Hematopoietic multipotent progenitor cell treated with erythropoietin and hydrocortisone succinate and interleukin-3 and kit ligand, for 6 days (in vitro differentiated cells): Measurements from ENCODE around the gene NBAS.
"Not testable (repeated sequence)": the region's sequence is repeated elsewhere in the genome, so short reads cannot be mapped to it uniquely, and the experiment has no call there.

ENCODE experiments used
- DNase-seq: peaks from one replicate; pipeline ENCODE4 v3.0.0-alpha.2; 2015

Gene NBAS

DNA sequence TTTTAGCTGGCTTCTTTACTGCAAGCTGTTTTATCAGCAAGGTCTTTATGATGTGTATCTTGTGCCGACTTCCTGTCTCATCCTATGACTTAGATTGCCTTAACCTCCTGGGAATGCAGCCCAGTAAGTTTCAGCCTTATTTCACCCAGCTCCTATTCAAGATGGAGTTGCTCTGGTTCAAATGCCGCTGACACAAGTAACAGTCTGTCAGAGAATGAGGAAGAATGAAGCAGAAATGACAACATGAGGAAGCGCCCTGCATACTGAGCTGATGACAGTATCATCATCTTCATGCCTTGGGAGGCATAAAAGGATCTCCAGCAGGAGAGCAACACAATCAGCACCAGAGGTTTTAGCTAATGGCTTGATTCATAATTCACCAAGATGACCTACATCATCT, 309.4 kb downstream of the NBAS start:
- no peak for DNase-seq

DNA sequence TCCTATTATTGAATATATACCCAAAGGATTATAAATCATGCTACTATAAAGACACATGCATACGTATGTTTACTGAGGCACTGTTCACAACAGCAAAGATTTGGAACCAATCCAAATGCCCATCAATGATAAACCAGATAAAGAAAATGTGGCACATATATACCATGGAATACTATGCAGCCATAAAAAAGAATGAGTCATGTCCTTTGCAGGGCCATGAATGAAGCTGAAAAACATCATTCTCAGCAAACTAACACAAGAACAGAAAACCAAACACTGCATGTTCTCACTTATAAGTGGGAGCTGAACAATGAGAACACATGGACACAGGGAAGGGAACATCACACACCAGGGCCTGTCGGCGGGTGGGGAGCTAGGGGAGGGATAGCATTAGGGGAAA, 310.2 kb downstream of the NBAS start:
- not testable (repeated sequence) for DNase-seq

DNA sequence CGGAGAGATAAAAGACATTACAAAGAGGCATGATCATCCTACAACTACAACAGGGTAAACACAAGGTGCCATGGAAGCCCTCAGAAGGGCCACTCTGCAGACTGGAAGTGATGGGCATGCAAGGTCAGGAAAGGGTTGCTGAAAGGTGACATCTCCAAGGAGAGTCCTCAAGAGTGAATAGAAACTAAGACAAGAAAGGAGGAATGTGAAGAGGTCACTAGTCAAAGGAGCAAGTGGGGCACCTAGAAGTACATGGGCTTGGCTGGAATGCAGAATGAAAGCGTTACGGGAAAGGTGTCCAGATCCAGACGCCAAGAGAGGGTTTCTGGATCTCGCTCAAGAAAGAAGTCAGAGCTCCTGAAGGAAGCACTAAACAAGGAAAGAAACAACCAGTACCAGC, 314.3 kb downstream of the NBAS start:
- no peak for DNase-seq

DNA sequence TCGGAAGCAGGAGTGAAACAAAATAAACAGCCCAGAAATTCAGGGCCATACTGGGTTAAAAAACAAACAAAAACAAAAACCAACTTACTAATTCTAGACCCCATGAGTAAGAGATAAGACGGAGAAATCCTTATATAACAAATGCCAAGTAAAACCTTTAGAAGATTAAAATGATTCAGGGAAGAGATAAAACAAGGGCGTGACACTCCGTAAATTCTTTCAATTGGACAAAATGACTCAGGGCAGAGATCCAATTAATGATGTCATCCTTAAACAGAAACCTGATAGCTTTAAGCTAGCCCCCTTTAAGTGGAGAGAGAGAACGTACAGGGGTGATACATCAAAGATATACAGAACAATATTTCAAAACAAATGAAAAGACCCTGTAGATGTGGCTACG, 317.4 kb downstream of the NBAS start:
- DNase-seq: peak; percentile 57

DNA sequence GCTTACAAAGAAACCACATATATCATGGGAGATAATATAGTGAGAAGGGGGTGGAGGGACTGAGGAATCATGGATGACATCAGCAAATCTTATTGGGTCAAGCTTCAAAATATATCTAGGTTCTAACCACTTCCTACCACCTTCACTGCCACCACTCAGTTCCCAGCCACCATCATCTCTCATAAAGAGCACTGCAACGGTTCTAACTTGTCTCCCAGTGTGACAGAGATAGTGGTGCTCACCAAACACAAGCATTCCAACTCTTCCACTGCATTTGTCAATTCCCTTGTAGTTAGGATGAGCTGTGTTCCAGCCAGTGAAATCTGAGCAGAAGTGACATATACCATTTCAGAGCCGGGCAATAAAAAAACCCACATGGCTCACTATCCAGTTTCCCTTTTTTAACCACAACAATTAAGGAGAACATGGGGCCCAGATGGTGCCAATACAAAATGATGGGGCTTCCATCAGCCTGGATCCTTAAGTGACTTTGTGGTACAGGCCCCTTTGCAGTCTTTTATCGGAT, 318.1 kb downstream of the NBAS start:
- peak; percentile 62 for DNase-seq

DNA sequence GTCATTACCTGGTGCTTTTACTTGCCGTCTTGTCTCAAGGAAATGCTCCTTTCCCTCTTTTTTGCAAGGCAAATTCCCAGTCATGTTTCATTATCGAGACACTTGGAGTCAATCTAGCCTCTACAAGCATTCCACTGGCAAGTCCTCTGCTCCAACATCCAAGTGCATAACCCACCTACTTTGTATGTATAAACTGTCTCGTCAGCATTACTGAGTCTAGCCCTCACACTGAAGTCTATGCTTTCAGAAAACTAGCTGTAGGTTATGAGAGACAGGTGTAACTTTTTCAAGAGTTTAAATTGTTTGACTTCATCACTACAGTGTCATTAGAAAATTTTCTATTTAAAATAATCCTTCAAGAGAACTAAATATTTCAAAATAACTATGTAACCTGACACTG, 319.2 kb downstream of the NBAS start:
- DNase-seq: no peak

DNA sequence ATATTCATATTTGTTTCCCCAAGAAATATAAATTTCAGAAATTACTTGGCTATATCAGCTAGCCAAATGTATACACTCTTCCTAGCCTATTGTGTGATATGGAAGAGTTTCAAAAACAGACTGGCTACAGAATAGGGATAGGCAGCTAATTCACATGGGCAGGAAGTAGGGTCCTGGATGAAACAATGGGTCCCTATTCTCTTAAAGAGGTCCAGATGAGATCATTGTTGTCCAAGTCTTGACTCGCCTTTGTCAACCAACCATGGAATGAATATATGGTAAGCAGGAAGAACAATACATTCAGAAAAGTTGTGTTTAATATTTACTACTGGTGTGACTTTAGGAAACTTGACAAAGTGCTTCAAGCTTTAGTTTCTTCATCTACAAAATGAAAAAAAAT, 319.9 kb downstream of the NBAS start:
- DNase-seq: no peak

DNA sequence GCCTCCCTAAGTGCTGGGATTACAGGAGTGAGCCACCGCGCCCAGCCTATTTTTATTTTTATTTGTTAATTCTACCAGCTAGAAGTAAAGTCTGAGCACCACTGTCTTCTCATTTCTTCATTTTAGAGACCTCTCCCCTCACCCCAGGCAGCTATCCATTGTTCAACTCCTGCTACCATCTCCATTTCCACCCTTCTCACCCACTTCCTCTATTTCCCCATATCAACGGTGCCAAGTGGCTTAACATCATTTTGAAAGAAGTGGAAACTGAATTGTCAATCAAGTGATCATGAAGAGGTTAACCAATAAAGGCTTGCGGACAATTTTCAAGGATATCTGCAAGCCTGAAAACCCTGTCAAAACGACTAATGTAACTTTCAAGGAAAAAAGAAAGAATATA, 323.1 kb downstream of the NBAS start:
- peak; percentile 28 for DNase-seq

DNA sequence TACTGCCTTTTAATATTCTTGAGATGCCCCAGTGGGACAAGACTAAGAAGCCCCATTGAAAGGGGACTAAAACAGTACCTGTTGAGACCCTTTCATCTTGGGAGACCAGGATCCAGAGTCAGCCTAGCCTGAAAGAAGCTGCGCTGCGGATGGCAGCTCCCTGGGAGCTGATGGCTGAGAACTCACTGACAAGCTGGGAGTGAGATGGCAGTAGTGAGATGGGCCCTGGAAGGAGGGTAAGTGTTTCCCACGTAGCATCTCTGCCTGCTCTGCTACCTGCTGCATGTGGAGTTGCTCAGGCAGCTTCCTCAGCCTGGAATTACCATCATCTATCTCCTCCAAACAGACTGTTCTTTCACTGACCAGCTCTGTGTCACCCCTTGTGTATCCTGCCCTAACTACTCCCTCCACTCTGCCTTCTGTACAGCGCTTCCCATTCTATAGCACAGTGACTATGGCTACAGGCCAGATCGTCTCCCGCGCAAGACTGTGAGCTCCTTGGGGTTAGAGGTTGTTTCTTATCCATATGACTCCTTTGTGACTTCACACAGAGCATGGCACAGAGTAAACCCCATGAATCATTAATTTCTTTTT, 330.4 kb downstream of the NBAS start:
- DNase-seq: no peak

DNA sequence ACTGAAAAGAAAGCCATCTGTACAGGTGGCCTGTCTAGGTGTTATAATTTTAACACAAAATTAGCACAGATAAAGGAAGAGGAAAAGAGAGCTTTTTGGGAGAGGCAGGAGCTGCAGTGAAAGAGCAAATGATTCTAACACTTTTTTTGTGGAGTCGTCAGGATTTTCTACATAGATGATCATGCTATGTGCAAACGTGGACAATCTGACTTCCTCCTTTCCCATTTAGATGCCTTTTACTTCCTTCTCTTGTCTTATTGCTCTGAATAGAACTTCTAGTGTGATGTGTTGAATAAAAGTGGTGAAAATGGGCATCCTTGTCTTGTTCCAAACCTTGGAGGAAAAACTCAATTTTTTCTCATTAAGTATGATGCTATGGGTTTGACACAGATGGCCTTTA, 334.5 kb downstream of the NBAS start:
- no peak for DNase-seq

DNA sequence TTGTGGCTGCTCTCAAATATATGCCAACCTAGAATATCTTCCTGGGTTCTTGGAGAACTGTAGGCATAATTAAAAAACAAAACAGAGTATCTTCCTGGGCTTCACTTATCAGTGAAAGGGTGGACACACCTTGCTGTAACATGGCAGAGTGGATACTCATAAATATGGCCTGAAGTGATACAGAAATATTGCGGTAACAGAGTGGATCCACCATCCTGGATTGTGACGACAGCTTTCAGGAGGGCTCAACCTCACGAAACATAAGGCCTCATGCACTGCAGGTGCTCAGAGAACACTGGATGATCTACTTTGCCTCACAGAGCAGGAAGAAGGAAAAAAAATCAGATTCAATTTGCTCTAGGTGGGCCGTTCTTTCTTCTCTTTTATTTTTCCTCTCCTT, 336.0 kb downstream of the NBAS start:
- peak; percentile 16 for DNase-seq

DNA sequence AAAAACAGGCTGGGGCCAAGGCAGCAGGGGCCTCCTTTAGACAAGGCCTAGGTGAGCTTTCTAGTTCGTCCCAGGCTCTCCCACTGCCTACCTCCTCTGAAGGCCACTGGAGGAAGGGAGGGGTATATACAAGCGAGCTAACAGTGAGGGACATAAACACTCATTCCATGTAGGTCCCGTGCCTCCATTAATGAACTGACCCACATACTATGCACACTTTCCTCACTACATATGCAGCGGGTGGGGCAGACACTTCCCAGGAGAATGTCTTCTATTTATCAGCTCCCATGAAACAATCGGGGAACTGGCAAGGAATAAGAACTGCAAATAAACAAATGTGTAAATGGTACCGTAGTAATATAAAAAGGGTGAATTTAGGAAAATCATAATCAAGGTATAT, 336.5 kb downstream of the NBAS start:
- no peak for DNase-seq

DNA sequence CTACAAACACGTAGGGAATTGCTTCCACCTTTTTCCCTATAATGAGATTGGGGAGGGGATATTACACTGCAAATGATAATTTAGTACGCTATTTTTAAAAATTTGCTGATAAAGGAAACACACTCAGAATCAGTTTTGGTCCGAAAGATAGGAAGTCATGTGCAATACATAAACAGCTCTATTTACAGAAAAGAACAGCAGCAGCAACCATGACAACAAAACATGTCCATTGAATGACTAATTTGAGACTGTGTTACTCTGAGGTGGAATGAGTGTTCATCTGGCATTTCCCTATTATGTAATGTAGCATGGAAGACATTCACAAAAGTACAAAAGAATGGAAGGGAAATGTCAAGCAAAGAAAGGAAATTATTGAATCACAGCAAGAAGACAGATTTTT, 337.2 kb downstream of the NBAS start:
- DNase-seq: no peak

DNA sequence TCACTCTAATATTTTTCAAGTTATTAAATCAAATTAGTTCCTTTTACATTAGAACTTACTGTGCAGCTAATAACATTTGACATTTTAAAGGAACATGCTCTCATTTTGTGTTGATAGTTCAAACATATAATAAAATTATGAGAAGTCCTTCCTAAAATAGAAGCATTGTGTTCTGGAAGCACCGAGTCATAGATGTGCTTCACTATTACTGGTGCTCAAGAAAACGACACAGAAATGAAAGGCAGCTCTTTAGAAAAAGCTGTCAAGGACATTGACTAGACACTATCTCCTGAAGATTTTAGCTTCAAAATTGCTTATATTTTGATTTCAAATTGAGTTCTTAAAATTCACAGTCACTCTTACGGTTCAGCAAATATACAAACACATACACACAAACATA, 338.3 kb downstream of the NBAS start:
- DNase-seq: no peak

DNA sequence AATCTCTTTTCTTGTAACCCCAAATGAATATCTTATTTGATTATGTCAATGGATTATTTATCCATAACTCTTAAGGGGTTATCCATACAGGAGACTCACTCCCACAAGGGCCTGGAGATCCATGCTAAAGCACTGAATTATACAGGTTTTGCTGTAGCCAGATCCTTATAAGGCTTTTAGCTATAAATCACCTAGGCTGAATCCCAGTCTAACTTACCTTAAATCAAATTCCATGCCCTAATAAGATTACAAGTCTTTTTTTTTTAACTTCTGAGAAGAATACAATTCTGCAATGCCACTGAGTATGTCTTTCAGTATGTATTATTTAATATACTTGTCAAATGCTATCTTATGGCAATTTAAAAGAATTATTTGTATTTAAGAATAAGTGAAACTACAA, 340.5 kb downstream of the NBAS start:
- no peak for DNase-seq

DNA sequence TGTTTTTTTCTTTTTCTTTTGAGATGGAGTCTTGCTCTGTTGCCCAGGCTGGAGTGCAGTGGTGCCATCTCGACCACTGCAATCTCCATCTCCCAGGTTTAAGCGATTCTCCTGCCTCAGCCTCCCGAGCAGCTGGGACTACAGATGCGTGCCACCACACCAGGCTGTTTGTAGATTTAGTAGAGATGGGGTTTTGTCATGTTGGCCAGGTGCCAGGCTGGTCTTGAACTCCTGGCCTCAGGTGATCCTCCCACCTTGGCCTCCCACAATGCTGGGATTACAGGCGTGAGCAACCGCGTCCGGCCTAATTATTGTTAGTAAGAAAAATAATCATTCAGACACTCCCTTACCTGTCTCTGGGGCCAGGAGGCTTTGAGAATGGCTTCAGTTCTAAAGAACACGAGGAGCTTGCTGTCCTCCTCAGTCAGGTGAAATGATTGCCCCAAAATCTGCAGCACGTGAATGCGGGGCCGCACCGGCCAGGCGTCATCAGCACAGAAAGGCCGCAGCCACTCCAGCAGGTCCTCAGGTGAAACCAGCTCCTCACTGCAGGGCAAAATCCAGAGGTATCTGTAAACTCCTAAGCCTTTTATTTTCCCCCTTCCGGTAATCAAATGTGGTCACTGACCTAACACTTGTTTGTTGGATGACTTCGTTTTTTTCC, 342.6 kb downstream of the NBAS start:
- no peak for DNase-seq

DNA sequence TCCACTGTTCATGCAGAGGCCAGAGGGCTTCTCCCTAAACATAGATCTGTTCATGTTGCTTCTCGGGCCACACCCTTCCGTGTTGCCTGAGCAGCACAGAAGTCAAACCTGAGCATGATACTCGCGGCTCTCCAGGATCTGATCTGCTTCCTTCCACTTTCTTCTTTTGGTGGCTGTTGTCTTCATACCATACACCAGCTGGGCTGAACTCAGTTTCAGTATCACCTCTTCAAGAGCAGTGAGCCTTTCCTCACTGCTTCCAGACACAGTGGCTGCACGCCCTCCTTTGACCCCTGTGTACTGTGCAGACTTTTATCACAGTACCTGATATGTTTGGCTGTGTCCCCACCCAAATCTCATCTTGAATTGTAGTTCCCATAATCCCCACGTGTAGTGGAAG, 348.9 kb downstream of the NBAS start:
- no peak for DNase-seq

DNA sequence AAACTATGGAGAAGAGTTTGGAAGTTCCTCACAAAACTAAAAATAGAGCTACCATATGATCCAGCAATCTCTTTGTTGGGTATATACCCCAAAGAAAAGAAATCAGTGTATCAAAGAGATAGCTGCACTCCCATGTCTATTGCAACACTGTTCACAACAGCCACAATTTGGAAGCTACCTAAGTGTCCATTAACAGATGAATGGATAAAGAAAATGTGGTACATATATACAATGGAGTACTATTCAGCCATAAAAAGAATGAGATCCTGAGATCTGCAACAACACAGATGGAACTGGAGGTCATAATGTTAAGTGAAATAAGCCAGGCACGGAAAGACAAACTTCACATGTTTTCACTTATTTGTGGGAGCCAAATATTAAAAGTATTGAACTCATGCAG, 350.6 kb downstream of the NBAS start:
- DNase-seq: not testable (repeated sequence)

DNA sequence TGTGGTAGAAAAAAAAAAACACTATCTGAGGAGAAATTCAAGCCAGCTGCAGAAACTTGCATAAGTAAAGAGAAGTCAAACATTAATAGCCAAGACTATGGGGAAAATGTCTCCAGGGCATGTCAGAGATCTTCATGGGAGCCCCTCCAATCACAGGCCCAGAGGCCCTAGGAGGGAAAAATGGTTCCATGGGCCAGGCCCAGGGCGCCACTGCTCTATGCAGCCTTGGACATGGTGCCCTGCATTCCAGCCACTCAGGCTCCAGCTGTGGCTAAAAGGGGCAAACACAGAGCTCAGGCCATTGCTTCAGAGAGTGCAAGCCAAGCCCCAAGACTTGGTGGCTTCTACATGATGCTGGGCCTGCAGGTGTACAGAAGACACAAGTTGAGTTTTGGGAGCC, 354.7 kb downstream of the NBAS start:
- no peak for DNase-seq

DNA sequence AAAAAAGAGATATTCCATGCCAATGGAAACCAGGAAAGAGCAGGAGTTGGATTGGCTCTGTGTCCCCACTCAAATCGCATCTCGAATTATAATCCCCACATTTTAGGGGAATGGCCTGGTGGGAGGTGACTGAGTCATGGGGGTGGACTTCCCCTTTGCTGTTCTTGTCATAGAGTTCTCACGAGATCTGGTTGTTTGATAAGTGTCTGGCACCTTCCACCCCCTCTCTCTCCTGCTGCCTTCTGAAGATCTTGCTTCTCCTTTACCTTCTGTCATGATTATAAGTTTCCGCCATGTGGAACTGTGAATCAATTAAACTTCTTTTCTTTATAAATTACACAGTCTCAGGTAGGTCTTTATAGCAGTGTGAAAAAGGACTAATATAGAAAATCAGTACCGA, 355.6 kb downstream of the NBAS start:
- DNase-seq: peak; percentile 19

DNA sequence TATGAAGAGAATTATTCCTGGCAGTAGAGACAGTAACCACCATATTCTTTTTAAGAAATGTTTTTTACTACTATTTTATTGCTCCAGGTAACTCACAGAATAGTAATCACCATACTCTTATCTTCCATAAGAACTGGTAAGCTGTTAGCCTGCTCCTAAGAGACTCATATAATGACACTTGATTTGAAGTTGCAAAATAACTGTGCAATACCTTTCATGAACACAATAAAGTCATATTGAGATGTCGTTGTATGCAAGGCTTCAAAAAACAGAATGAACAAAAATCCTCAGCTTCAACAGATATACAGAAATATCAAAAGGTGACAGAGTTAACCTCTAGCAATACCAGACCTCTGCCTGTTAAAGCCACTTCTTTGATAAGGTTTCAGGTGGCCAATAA, 360.1 kb downstream of the NBAS start:
- peak; percentile 36 for DNase-seq

DNA sequence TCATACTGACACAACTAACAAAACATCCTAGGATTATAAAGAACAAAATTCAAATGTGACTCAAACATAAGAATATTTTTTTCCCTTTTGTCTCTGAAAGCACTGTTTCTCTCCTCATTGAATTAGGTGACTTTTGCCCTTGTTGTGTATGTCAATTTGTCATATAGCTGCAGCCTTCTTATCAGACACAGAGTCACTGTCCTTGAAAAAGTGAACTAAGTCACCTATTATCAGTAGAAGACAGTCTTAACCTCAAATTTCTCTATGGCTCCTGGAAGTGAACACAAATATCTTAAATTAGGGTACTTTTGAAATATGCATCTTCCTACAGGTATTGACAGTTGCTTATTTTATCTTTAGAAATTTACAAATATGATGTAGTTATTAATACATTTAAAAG, 360.6 kb downstream of the NBAS start:
- peak; percentile 83 for DNase-seq

DNA sequence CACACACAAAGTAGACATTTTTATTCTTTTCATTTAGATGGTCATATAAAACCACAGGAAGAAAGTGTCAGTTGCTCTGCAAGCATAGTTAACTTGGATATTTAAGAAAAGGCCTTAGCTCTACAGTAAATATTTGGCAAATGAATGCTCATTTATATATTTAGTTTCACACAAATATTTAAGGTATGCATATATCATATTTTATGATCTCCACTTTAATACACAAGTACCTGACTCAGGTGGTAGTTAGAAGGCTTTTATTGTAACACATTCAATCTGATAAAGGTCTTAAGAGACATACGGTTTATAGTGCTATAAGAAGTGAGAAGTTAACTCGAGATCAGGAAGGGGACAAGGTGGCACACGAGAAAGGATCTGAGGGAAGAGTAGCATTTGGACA, 363.1 kb downstream of the NBAS start:
- no peak for DNase-seq

DNA sequence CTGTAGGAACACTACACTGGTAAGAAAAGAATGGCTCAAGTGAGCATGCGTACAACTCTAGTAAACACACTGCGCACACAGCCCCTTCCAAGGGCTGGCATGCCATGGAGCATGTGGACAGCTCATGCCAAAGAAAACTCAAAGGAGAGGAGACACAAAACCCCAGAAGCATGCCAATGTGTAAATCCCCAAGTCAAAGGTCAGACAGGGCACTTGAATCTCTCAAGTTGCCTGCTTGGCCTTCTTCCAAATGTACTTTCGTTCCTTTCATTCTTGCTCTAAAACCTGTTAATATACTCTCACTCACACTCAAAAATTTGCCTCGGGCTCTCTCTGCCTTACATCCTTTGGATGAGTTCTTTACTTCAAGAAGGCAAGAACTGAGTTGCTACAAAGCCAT, 365.3 kb downstream of the NBAS start:
- no peak for DNase-seq

DNA sequence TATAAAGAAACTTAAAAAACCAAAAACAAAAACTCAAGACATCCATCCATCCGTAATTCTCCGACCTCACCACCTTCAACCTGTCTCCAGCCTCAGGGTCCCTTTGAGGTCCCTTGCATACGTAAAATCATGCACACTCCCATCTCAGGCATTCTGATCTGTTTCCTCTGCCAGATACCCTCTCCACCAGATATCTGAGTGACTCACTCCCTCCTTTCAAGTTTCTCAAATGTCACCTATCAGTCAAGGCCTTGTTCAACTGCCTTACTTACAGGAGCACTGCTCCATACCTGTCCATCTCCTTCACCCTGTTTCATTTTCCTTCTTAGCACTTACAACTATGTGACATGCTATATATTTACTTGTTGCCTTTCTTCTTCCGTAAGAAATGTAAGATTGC, 369.3 kb downstream of the NBAS start:
- peak; percentile 15 for DNase-seq
